ENCODE data around the gene CTBP1. TPM values are rescaled to one million over a fixed set of nuclear protein-coding genes. Genes with fewer than 3 reads are reported as not detected.

The CTBP1 gene
- total and polyA plus RNA-seq, 4 donors = 98.8 to 232 (median 168) TPM

DNA sequence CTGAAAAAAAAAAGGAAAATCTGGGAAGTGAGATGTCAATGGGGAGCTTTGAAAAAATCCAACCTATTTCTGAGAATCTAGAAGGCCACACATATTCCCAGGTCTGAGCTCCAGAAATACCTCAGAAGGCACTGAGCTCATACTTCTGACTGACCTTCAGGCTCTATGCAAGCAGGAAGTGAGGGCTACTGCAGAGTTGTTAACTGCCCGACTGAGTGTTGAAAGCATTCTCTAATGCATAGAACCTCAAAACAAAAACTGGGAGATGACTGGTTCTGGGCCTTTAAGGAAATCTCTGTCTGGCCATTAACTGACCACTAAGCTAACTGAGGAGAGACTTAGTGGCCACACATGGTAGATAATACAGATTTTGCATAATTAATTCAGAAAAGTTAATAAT lies 69.0 kb downstream of the CTBP1 start:
- no peak overlapping the region for H3K4me3 ChIP-seq (ENCODE audit: low read depth, low read length)
- no peak overlapping the region for H3K27ac ChIP-seq (ENCODE audit: low read depth, low read length)
- H3K9me3 ChIP-seq (ENCODE audit: control insufficient read depth, insufficient read depth, low read length) = peaks cover 4% of the 10 kb centered on the region
- H3K27me3 ChIP-seq (ENCODE audit: control insufficient read depth, insufficient read depth, low read length) = no peaks in the 10 kb centered on the region
- WGBS (ENCODE audit: insufficient coverage) = no CpG with 5 or more reads among the region's 1 CpG
- no peaks in the 10 kb centered on the region for H3K4me1 ChIP-seq (ENCODE audit: control insufficient read depth, insufficient read depth, low read length)
- no peaks in the 10 kb centered on the region for H3K36me3 ChIP-seq (ENCODE audit: control insufficient read depth, insufficient read depth, low read length)
- DNase-seq (ENCODE audit: low read depth in 4 of 6, low spot score in 6 of 6) = no peak

DNA sequence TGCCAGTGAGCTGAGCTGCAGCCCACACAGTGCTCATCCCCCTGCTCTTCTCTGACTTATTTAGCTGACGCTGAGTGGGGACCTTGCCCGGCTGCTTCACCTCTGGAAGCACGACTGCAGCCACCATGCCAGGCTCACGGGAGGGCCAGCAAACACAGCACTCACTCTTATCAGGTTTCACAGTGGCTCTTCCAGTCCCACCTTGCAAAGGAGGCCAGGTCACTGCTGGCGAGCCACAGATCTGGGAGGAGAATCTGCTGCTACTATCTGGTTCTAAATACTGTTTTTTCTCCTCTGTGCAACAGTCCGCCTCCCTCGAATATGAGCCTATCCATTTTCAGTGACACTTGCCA lies 69.9 kb downstream of the CTBP1 start:
- Histone ChIP-seq H3K4me3 (ENCODE audit: low read depth, low read length) (no peak overlapping the region), H3K9me3 (ENCODE audit: control insufficient read depth, insufficient read depth, low read length) (peaks cover 4% of the 10 kb centered on the region), H3K27ac (ENCODE audit: low read depth, low read length) (no peak overlapping the region), H3K4me1 (ENCODE audit: control insufficient read depth, insufficient read depth, low read length) (peaks cover under 1% of the 10 kb centered on the region), H3K27me3 (ENCODE audit: control insufficient read depth, insufficient read depth, low read length) (no peaks in the 10 kb centered on the region), H3K36me3 (ENCODE audit: control insufficient read depth, insufficient read depth, low read length) (no peaks in the 10 kb centered on the region)
- WGBS (ENCODE audit: insufficient coverage) = 72% methylated on average over 7 of the region's 7 CpGs
- no peak for DNase-seq (ENCODE audit: low read depth in 4 of 6, low spot score in 6 of 6)

DNA sequence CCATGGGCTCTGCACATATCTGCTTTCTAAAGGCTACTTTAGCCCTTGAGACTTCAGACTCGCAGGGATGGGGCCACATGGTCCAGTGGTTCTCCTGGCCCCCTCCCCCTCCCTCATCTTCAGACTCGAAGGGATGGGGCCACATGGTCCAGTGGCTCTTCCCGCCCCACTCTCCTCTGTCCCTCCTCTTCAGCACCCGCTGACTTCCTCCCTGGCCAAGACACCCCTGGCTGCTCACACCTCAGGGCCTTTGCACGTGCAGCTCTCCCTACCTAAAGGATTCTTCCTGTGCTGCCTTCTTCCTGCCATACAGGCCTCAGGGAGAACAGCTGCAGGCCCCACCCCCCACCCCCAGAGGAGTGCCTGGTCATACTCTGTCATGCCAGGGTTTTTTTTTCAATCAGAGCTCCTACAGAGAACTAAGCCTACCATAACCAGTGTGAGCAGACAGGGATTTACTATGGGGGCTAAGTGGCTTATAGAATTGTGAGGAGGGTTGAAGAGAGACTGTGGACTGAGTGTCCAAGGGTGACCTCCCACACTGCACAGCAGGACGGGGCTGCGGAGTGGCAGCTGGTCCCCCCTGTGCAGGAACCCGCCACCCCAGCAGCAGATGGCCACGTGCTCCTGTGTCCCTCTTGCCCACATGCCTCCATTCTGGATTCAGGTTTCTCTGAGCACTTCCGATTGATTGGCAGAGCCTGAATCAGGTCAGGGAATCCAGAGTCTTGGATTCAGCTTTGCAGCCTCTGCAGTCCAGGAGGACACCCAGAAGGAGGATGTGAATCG lies 70.4 kb downstream of the CTBP1 start:
- Histone ChIP-seq H3K4me3 (ENCODE audit: low read depth, low read length) (no peak overlapping the region), H3K27me3 (ENCODE audit: control insufficient read depth, insufficient read depth, low read length) (peaks cover 4% of the 10 kb centered on the region), H3K27ac (ENCODE audit: low read depth, low read length) (no peak overlapping the region), H3K36me3 (ENCODE audit: control insufficient read depth, insufficient read depth, low read length) (no peaks in the 10 kb centered on the region), H3K9me3 (ENCODE audit: control insufficient read depth, insufficient read depth, low read length) (peaks cover 4% of the 10 kb centered on the region), H3K4me1 (ENCODE audit: control insufficient read depth, insufficient read depth, low read length) (peaks cover 4% of the 10 kb centered on the region)
- 79% methylated on average over 11 of the region's 11 CpGs for WGBS (ENCODE audit: insufficient coverage)
- DNase-seq (ENCODE audit: low read depth in 4 of 6, low spot score in 6 of 6) = no peak

GRCh38 chr4:1177274-1178141 lies 71.4 kb downstream of the CTBP1 start:
- no peak for DNase-seq (ENCODE audit: low read depth in 4 of 6, low spot score in 6 of 6)
- Histone ChIP-seq H3K4me3 (ENCODE audit: low read depth, low read length) (no peak overlapping the region), H3K9me3 (ENCODE audit: control insufficient read depth, insufficient read depth, low read length) (peaks cover 4% of the 10 kb centered on the region), H3K36me3 (ENCODE audit: control insufficient read depth, insufficient read depth, low read length) (no peaks in the 10 kb centered on the region), H3K27ac (ENCODE audit: low read depth, low read length) (no peak overlapping the region), H3K4me1 (ENCODE audit: control insufficient read depth, insufficient read depth, low read length) (peaks cover 12% of the 10 kb centered on the region), H3K27me3 (ENCODE audit: control insufficient read depth, insufficient read depth, low read length) (peaks cover 12% of the 10 kb centered on the region)
- WGBS (ENCODE audit: insufficient coverage) = 84% methylated on average over 23 of the region's 28 CpGs

- peaks cover 21% of the 10 kb centered on the region for H3K27me3 ChIP-seq (ENCODE audit: control insufficient read depth, insufficient read depth, low read length)
- H3K27ac ChIP-seq (ENCODE audit: low read depth, low read length) = no peak overlapping the region
- H3K9me3 ChIP-seq (ENCODE audit: control insufficient read depth, insufficient read depth, low read length) = peaks cover 4% of the 10 kb centered on the region
- no peak overlapping the region for H3K4me3 ChIP-seq (ENCODE audit: low read depth, low read length)
- WGBS (ENCODE audit: insufficient coverage) = 67% methylated on average over 1 of the region's 1 CpG
- no peaks in the 10 kb centered on the region for H3K36me3 ChIP-seq (ENCODE audit: control insufficient read depth, insufficient read depth, low read length)
- peaks cover 21% of the 10 kb centered on the region for H3K4me1 ChIP-seq (ENCODE audit: control insufficient read depth, insufficient read depth, low read length)
- DNase-seq (ENCODE audit: low read depth in 4 of 6, low spot score in 6 of 6) = no peak
Observed at GRCh38 chr4:1176398-1177273, 72.3 kb downstream of the CTBP1 start.

DNA sequence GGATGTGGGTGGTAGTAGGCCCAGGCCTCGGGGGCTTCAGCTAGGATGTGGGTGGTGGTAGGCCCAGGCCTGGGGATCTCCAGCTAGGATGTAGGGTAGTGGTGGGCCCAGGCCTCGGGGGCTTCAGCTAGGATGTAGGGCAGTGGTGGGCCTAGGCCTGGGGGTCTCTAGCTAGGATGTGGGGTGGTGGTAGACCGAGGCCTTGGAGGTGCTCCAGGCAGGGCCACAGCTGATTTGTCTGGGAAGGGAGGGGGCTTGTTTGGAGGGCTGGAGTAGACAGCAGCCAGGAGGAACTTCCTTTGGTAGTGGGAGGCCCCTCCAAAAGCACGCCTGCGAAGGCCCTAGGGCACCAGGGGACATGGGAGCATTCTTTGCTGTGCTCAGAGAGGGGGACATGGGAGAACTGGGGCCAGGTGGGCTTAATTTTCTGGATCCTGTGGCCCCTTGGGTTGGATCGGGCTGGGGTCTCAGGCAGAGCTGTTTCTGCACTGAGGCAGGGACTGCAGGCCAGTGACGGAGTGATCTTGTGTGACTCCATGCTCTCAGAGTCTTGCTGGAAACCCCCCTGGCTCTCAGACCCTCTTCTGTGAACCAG lies 73.2 kb downstream of the CTBP1 start:
- H3K36me3 ChIP-seq (ENCODE audit: control insufficient read depth, insufficient read depth, low read length) = no peaks in the 10 kb centered on the region
- H3K27me3 ChIP-seq (ENCODE audit: control insufficient read depth, insufficient read depth, low read length) = peaks cover 29% of the 10 kb centered on the region
- 95% methylated on average over 7 of the region's 7 CpGs for WGBS (ENCODE audit: insufficient coverage)
- peaks cover 29% of the 10 kb centered on the region for H3K4me1 ChIP-seq (ENCODE audit: control insufficient read depth, insufficient read depth, low read length)
- no peak overlapping the region for H3K27ac ChIP-seq (ENCODE audit: low read depth, low read length)
- no peaks in the 10 kb centered on the region for H3K9me3 ChIP-seq (ENCODE audit: control insufficient read depth, insufficient read depth, low read length)
- no peak overlapping the region for H3K4me3 ChIP-seq (ENCODE audit: low read depth, low read length)
- no peak for DNase-seq (ENCODE audit: low read depth in 4 of 6, low spot score in 6 of 6)

- peaks cover 35% of the 10 kb centered on the region for H3K27me3 ChIP-seq (ENCODE audit: control insufficient read depth, insufficient read depth, low read length)
- no peak overlapping the region for H3K27ac ChIP-seq (ENCODE audit: low read depth, low read length)
- DNase-seq (ENCODE audit: low read depth in 4 of 6, low spot score in 6 of 6) = no peak
- H3K4me1 ChIP-seq (ENCODE audit: control insufficient read depth, insufficient read depth, low read length) = peaks cover 32% of the 10 kb centered on the region
- H3K9me3 ChIP-seq (ENCODE audit: control insufficient read depth, insufficient read depth, low read length) = no peaks in the 10 kb centered on the region
- H3K36me3 ChIP-seq (ENCODE audit: control insufficient read depth, insufficient read depth, low read length) = no peaks in the 10 kb centered on the region
- 89% methylated on average over 20 of the region's 20 CpGs for WGBS (ENCODE audit: insufficient coverage)
- no peak overlapping the region for H3K4me3 ChIP-seq (ENCODE audit: low read depth, low read length)
Observed at GRCh38 chr4:1174941-1175634, 73.8 kb downstream of the CTBP1 start.

- peaks cover 41% of the 10 kb centered on the region for H3K4me1 ChIP-seq (ENCODE audit: control insufficient read depth, insufficient read depth, low read length)
- 33% methylated on average over 12 of the region's 20 CpGs for WGBS (ENCODE audit: insufficient coverage)
- peaks cover 6% of the 10 kb centered on the region for H3K36me3 ChIP-seq (ENCODE audit: control insufficient read depth, insufficient read depth, low read length)
- no peaks in the 10 kb centered on the region for H3K9me3 ChIP-seq (ENCODE audit: control insufficient read depth, insufficient read depth, low read length)
- DNase-seq (ENCODE audit: low read depth in 4 of 6, low spot score in 6 of 6) = no peak
- peaks cover 45% of the 10 kb centered on the region for H3K27me3 ChIP-seq (ENCODE audit: control insufficient read depth, insufficient read depth, low read length)
- H3K4me3 ChIP-seq (ENCODE audit: low read depth, low read length) = no peak overlapping the region
- peak overlapping the region; percentile 52 for H3K27ac ChIP-seq (ENCODE audit: low read depth, low read length)
Observed at GRCh38 chr4:1172971-1173757, 75.8 kb downstream of the CTBP1 start.

Data from spinal cord (tissue), 10 donors.